ENCODE results near the gene EPB41L4A. TPM values are rescaled to one million over a fixed set of nuclear protein-coding genes. Genes with fewer than 3 reads are reported as not detected.

Gene EPB41L4A
- total and polyA plus RNA-seq, 2 experiments from 2014 or later, result 10.5 to 14.4 TPM

GRCh38 chr5:112275671-112276070, 143.4 kb downstream of the EPB41L4A start:
- Histone ChIP-seq H3K36me3 (no peaks in the 10 kb centered on the region), H3K4me3 (no peak overlapping the region), H3K4me1 (ENCODE audit: low read depth) (peaks cover 17% of the 10 kb centered on the region), H3K27ac (no peak overlapping the region), H3K27me3 (no peaks in the 10 kb centered on the region), H3K9me3 (ENCODE audit: low read depth) (no peaks in the 10 kb centered on the region)
- no peak for DNase-seq (ENCODE audit: low read depth in 1 of 2, low spot score in 1 of 2)
- TF ChIP-seq CTCF (IDR thresholded peaks at IDR 0.05; ENCODE audit: low read depth, low read length), result no peak

- no peak overlapping the region for H3K4me3 ChIP-seq
- peak; percentile 2 to 61 for DNase-seq (ENCODE audit: low read depth in 1 of 2, low spot score in 1 of 2)
- peaks cover 27% of the 10 kb centered on the region for H3K4me1 ChIP-seq (ENCODE audit: low read depth)
- H3K9me3 ChIP-seq (ENCODE audit: low read depth), result no peaks in the 10 kb centered on the region
- no peaks in the 10 kb centered on the region for H3K36me3 ChIP-seq
- no peak for TF ChIP-seq CTCF (IDR thresholded peaks at IDR 0.05; ENCODE audit: low read depth, low read length)
- H3K27me3 ChIP-seq, result no peaks in the 10 kb centered on the region
- peak overlapping the region; percentile 80 for H3K27ac ChIP-seq
Measured at GRCh38 chr5:112270299-112271293, 148.5 kb downstream of the EPB41L4A start.

- Histone ChIP-seq H3K36me3 (no peaks in the 10 kb centered on the region), H3K4me1 (ENCODE audit: low read depth) (peaks cover 23% of the 10 kb centered on the region), H3K4me3 (no peak overlapping the region), H3K27ac (no peak overlapping the region), H3K9me3 (ENCODE audit: low read depth) (no peaks in the 10 kb centered on the region), H3K27me3 (no peaks in the 10 kb centered on the region)
- no peak for TF ChIP-seq CTCF (IDR thresholded peaks at IDR 0.05; ENCODE audit: low read depth, low read length)
- no peak for DNase-seq (ENCODE audit: low read depth in 1 of 2, low spot score in 1 of 2)
Measured at GRCh38 chr5:112267231-112267630, 151.8 kb downstream of the EPB41L4A start.

GRCh38 chr5:112264666-112265065, 154.4 kb downstream of the EPB41L4A start:
- Histone ChIP-seq H3K36me3 (no peaks in the 10 kb centered on the region), H3K27me3 (no peaks in the 10 kb centered on the region), H3K9me3 (ENCODE audit: low read depth) (no peaks in the 10 kb centered on the region), H3K4me1 (ENCODE audit: low read depth) (peaks cover 4% of the 10 kb centered on the region), H3K4me3 (no peak overlapping the region), H3K27ac (no peak overlapping the region)
- TF ChIP-seq CTCF (IDR thresholded peaks at IDR 0.05; ENCODE audit: low read depth, low read length), result no peak
- no peak for DNase-seq (ENCODE audit: low read depth in 1 of 2, low spot score in 1 of 2)

- H3K4me1 ChIP-seq (ENCODE audit: low read depth), result peaks cover 4% of the 10 kb centered on the region
- H3K36me3 ChIP-seq, result no peaks in the 10 kb centered on the region
- H3K4me3 ChIP-seq, result no peak overlapping the region
- no peaks in the 10 kb centered on the region for H3K9me3 ChIP-seq (ENCODE audit: low read depth)
- TF ChIP-seq CTCF (IDR thresholded peaks at IDR 0.05; ENCODE audit: low read depth, low read length), result no peak
- no peaks in the 10 kb centered on the region for H3K27me3 ChIP-seq
- no peak for DNase-seq (ENCODE audit: low read depth in 1 of 2, low spot score in 1 of 2)
- H3K27ac ChIP-seq, result no peak overlapping the region
Measured at GRCh38 chr5:112264151-112264550, 154.9 kb downstream of the EPB41L4A start.

Data from cardiac muscle cell (in vitro differentiated cells and primary cell).